IPS-20b (cell line): Measurements from ENCODE around the gene EHMT1.

Experiments
- H3K27ac ChIP-seq: one replicate; pipeline ENCODE4 v1.5.1; 2013; ENCODE audit warnings: low read length
- H3K27me3 ChIP-seq: 2 replicates; pipeline ENCODE4 v1.6.1; 2013; ENCODE audit warnings: mild to moderate bottlenecking, low read length, inconsistent platforms; ENCODE audit not compliant: insufficient read depth
- H3K36me3 ChIP-seq: 2 replicates; pipeline ENCODE4 v1.6.1; 2013; ENCODE audit warnings: low read depth, mild to moderate bottlenecking, inconsistent platforms, low read length, moderate library complexity; ENCODE audit not compliant: insufficient read depth
- H3K4me1 ChIP-seq: 2 replicates; pipeline ENCODE4 v1.6.1; 2013; ENCODE audit warnings: mild to moderate bottlenecking, control low read depth, inconsistent platforms, low read length, moderate library complexity; ENCODE audit not compliant: insufficient read depth
- H3K4me3 ChIP-seq: 2 replicates; pipeline ENCODE4 v1.5.1; 2013; ENCODE audit warnings: mild to moderate bottlenecking, low read length, inconsistent platforms
- H3K9ac ChIP-seq: 2 replicates; pipeline ENCODE4 v1.6.1; 2013; ENCODE audit warnings: low read depth, mild to moderate bottlenecking, inconsistent platforms, low read length, moderate library complexity
- H3K9me3 ChIP-seq: 2 replicates; pipeline ENCODE4 v1.6.1; 2013; ENCODE audit warnings: mild to moderate bottlenecking, low read depth, low read length, inconsistent platforms; ENCODE audit not compliant: insufficient read depth

EHMT1 gene

GRCh38 chr9:137762414-137763061, 143.7 kb downstream of the EHMT1 start:
- H3K4me3 ChIP-seq, result no peak overlapping the region
- H3K27me3 ChIP-seq, result no peaks in the 10 kb centered on the region
- no peak overlapping the region for H3K27ac ChIP-seq
- no peaks in the 10 kb centered on the region for H3K4me1 ChIP-seq
- peaks cover 85% of the 10 kb centered on the region for H3K36me3 ChIP-seq
- no peak overlapping the region for H3K9ac ChIP-seq
- no peaks in the 10 kb centered on the region for H3K9me3 ChIP-seq

DNA sequence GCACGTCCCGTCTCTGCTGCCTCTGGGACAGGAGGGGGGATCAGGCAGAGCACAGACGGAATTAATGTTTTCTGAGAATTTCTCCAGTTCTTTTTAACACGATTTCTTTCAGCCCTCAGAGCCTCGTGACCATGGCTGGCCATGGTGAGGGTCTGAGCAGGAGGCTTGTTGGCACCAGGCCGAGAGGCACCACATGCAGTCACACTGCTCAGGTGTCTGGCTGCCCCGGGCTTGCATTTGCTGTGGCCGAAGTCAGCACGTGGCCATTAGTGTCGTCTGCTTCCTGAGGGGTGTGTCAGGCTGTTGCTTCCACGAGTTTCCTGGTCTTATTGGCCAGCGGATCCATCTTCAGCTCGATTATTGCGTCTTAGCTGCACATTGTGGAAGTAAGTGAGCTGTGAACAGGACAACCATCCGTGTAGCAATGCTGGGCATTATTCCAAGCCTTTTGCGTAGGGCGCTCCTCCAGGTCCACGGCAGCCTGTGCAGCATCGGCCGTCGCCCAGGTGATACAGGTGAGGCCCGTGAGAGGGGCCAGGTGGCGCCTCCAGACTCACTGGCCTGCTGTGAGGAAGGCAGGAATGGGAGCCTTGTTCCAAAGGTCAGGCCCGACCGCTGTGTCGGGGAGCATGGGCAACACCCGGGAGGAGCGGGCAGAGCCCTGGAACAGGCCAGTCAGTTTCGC, 144.6 kb downstream of the EHMT1 start:
- H3K4me3 ChIP-seq, result no peak overlapping the region
- no peak overlapping the region for H3K27ac ChIP-seq
- peaks cover 82% of the 10 kb centered on the region for H3K36me3 ChIP-seq
- H3K9me3 ChIP-seq, result no peaks in the 10 kb centered on the region
- no peaks in the 10 kb centered on the region for H3K27me3 ChIP-seq
- H3K4me1 ChIP-seq, result no peaks in the 10 kb centered on the region
- no peak overlapping the region for H3K9ac ChIP-seq

DNA sequence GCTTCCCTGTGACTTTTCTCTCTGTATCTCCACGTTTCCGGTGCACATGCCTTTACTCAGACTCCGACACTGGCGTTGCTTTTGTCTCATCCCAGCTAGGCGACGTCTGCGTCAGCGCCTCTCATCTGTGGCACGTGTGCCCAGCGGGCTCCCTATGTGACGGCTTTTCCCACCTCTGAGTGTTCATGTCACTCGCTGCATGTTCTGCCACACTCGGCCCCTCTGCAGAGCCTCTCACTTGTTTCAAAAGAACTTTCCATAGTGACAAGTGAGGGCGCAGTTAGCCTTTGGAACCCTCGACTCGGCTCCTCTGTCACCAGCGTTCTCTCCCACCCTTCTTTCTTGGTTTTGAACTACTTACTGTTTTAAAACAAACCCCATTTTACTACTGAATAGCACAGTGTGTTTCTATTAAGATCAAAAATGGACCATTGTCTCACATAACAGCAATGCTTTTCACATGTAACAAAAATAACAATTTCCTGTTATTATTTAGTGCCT, 145.4 kb downstream of the EHMT1 start:
- Histone ChIP-seq H3K27ac (no peak overlapping the region), H3K9me3 (no peaks in the 10 kb centered on the region), H3K4me3 (no peak overlapping the region), H3K9ac (no peak overlapping the region), H3K36me3 (peaks cover 80% of the 10 kb centered on the region), H3K4me1 (no peaks in the 10 kb centered on the region), H3K27me3 (no peaks in the 10 kb centered on the region)

DNA sequence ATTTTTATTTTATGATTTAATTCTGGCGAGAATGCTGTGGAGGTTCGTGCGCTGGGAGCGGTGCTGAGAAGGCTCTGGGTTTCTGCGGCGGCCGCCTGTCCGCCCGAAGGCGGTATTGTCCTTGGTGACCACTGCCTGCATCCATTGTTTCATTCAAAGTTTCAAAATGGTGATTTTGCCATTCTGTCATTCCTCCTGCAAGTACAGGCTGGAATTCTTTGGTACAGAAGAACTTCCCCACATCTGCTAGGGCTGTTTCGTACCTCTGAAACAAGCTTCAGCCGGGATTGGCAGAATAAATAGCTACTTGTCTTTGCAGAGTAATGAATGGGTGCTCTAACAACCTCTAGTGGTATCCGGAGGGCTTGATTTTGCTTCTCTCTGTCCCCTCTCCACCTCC, 146.2 kb downstream of the EHMT1 start:
- Histone ChIP-seq H3K27ac (no peak overlapping the region), H3K4me3 (no peak overlapping the region), H3K27me3 (no peaks in the 10 kb centered on the region), H3K9ac (no peak overlapping the region), H3K4me1 (no peaks in the 10 kb centered on the region), H3K36me3 (peaks cover 81% of the 10 kb centered on the region), H3K9me3 (no peaks in the 10 kb centered on the region)

- H3K9ac ChIP-seq, result no peak overlapping the region
- no peaks in the 10 kb centered on the region for H3K27me3 ChIP-seq
- H3K27ac ChIP-seq, result no peak overlapping the region
- no peaks in the 10 kb centered on the region for H3K9me3 ChIP-seq
- peaks cover 80% of the 10 kb centered on the region for H3K36me3 ChIP-seq
- H3K4me3 ChIP-seq, result no peak overlapping the region
- H3K4me1 ChIP-seq, result no peaks in the 10 kb centered on the region
These were observed 146.7 kb downstream of the EHMT1 start for GRCh38 chr9:137765536-137765935.

DNA sequence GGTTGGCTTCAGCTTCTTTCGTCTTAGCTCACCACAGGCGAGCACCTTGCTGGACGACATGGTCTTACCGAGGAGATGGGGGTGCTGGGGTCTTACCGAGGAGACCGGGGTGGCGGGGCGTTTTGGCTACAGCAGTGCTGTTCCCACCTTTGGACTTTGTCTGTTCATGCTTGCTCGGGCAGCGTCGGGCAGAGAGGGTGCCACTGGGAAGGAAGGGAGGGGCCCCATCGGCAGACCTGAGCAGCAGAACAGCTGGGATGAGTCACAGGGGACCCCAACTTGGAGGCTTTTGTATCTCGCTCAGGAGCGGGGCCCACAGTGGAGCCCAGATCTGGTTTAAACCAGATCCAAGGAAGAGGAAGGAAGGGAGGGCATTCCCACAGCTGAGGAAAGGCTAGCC, 152.8 kb downstream of the EHMT1 start:
- no peaks in the 10 kb centered on the region for H3K4me1 ChIP-seq
- H3K36me3 ChIP-seq, result peaks cover 72% of the 10 kb centered on the region
- H3K9ac ChIP-seq, result no peak overlapping the region
- no peak overlapping the region for H3K27ac ChIP-seq
- no peaks in the 10 kb centered on the region for H3K9me3 ChIP-seq
- H3K4me3 ChIP-seq, result no peak overlapping the region
- H3K27me3 ChIP-seq, result no peaks in the 10 kb centered on the region

DNA sequence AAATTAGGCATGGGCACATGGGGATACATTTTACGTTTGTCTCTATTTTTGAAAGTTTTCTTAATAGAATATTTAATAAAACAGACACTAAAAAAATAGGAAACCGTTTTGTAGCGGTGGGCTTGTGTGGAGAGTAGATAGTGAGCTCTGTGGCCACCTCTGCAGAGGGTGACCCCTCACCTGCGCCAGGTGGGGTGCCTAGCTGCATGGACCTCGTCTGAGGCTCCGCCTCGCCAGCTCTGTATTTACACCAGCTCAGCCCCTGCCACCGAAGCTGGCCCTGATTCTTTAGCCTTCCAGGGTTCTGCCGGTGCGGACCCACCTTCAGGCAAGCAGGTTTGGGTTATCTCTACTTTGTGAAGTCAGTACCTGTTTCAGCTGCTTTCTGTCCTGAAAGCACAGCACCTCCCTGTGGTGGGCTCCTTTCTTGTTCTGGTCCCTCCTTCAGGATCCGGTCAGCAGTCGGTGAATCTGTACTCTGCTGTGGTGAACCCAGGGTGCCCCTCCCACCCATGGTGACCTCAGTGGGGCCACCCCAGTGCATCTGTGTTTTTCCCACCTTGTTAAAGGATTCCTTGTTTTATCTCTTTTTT, 153.6 kb downstream of the EHMT1 start:
- H3K36me3 ChIP-seq, result peaks cover 72% of the 10 kb centered on the region
- H3K27ac ChIP-seq, result no peak overlapping the region

GRCh38 chr9:137774775-137775386, 156.1 kb downstream of the EHMT1 start:
- Histone ChIP-seq H3K36me3 (peaks cover 77% of the 10 kb centered on the region), H3K4me1 (no peaks in the 10 kb centered on the region), H3K27ac (no peak overlapping the region), H3K4me3 (no peak overlapping the region), H3K9me3 (no peaks in the 10 kb centered on the region), H3K27me3 (no peaks in the 10 kb centered on the region), H3K9ac (no peak overlapping the region)

More for the DNA sequence above, 153.6 kb downstream of the EHMT1 start:
- Histone ChIP-seq H3K9me3 (no peaks in the 10 kb centered on the region), H3K4me1 (no peaks in the 10 kb centered on the region), H3K27me3 (no peaks in the 10 kb centered on the region), H3K4me3 (no peak overlapping the region), H3K9ac (no peak overlapping the region)

DNA sequence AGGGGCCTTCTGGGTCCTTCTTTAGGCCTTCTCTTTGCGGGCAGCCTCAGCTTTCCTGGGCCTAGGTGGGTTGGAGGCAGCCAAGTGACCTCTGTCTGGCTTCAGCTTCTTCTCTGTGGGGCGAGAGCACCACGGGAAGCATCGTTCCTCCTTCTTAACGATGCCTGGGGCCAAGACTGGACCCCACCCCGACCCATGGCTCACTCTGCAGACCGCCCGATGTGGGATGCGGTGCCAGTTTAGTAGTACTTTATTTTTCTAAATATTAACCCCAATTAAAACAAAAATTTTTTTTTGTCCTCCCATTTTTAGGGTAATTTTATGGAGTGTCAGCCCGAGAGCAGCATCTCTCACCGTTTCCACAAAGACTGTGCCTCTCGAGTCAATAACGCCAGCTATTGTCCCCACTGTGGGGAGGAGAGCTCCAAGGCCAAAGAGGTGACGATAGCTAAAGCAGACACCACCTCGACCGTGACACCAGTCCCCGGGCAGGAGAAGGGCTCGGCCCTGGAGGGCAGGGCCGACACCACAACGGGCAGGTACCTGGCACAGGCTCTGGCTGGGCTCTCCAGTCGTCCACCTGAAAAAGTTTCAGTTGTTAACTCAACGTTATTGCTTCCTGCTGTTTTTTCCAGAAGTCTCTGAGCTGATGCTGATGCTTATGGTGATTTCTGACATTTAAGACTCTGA, 157.6 kb downstream of the EHMT1 start:
- H3K36me3 ChIP-seq, result peaks cover 72% of the 10 kb centered on the region
- no peaks in the 10 kb centered on the region for H3K4me1 ChIP-seq
- no peak overlapping the region for H3K9ac ChIP-seq
- H3K9me3 ChIP-seq, result no peaks in the 10 kb centered on the region
- no peak overlapping the region for H3K4me3 ChIP-seq
- no peak overlapping the region for H3K27ac ChIP-seq
- H3K27me3 ChIP-seq, result no peaks in the 10 kb centered on the region

- Histone ChIP-seq H3K27ac (no peak overlapping the region), H3K36me3 (peaks cover 83% of the 10 kb centered on the region)
These were observed 159.0 kb downstream of the EHMT1 start for GRCh38 chr9:137777761-137778160.

DNA sequence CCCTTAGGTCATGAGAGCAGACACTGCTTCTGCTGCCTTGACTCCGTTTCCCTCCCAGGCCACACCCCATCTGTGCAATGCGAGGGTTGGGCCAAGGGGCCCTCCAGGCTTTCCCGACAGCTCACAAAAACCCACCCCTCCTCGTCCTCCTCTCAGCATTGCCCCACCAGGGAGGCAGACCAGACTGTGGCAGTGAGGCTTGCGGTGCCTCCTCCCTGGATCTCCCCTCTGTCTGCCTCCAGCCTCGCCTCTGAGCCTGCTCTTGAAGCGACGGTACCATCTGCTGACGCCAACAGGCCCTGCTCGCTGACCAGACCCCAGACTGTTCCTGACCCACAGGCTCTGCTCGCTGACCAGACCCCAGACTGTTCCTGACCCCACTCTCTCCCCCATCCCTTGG, 159.5 kb downstream of the EHMT1 start:
- Histone ChIP-seq H3K9me3 (no peaks in the 10 kb centered on the region), H3K4me3 (no peak overlapping the region), H3K27ac (no peak overlapping the region), H3K9ac (no peak overlapping the region), H3K27me3 (no peaks in the 10 kb centered on the region), H3K4me1 (no peaks in the 10 kb centered on the region), H3K36me3 (peaks cover 83% of the 10 kb centered on the region)

More at GRCh38 chr9:137777761-137778160, 159.0 kb downstream of the EHMT1 start:
- Histone ChIP-seq H3K4me3 (no peak overlapping the region), H3K9ac (no peak overlapping the region), H3K9me3 (no peaks in the 10 kb centered on the region), H3K4me1 (no peaks in the 10 kb centered on the region), H3K27me3 (no peaks in the 10 kb centered on the region)
